ENCODE measurements around the gene MMD. TPM values are rescaled to one million over a fixed set of nuclear protein-coding genes. Genes with fewer than 3 reads are reported as not detected.
"Not testable (repeated sequence)": the region's sequence is repeated elsewhere in the genome, so short reads cannot be mapped to it uniquely, and the experiment has no call there.

MMD gene
- total RNA-seq, 1 donor from 2014 or later, result 45.5 TPM

DNA sequence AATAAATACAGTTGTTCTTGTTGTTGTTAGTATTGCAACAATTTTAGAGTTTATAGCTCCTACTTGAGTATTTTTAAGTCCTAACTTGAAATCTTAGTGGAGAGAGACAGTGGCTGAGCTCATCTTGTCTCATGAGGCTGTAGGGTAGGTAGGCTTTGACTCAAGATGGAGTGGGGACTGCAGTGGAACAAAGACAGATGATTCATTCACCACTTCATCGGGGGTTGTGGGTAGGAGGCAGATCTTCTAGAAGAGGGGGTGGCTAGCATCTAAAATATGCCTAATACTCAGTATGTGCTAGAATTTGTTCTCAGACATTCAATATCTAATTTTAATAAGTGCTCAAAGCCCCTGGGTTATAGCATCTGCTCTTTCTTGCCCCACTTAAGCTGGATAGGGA, 13.1 kb upstream of the MMD start:
- POLR2A ChIA-PET, result interaction anchor here (0.9 kb wide), 1 partner anchor 10 kb away, joined by 4 read pairs; no protein-coding TSS in a partner anchor
- DNase-seq (no peak), ATAC-seq (ENCODE audit: low read depth) (no peak)
- Mint-ChIP-seq H3K27ac (no peak overlapping the region), H3K9me3 (no peaks in the 10 kb centered on the region), H3K4me3 (no peak overlapping the region), H3K36me3 (ENCODE audit: low read depth) (no peaks in the 10 kb centered on the region), H3K4me1 (peaks cover 49% of the 10 kb centered on the region), H3K27me3 (no peaks in the 10 kb centered on the region)
- intact Hi-C loops (cut with micrococcal nuclease), result no loop called here
- CTCF ChIA-PET, result no interaction called here
- TF ChIP-seq CTCF (IDR thresholded peaks at IDR 0.05), result no peak

- Mint-ChIP-seq H3K27ac (no peak overlapping the region), H3K4me3 (no peak overlapping the region), H3K27me3 (no peaks in the 10 kb centered on the region), H3K36me3 (ENCODE audit: low read depth) (no peaks in the 10 kb centered on the region), H3K9me3 (no peaks in the 10 kb centered on the region), H3K4me1 (peaks cover 45% of the 10 kb centered on the region)
- intact Hi-C loops (cut with micrococcal nuclease), result no loop called here
- no peak for DNase-seq
- ChIA-PET POLR2A (interaction anchor here (0.9 to 2.0 kb wide), 4 partner anchors 9 to 13 kb away, joined by 3 to 10 read pairs (median 4); partner anchors contain the start of gene MMD), CTCF (no interaction called here)
- TF ChIP-seq CTCF (IDR thresholded peaks at IDR 0.05), result no peak
- ATAC-seq (ENCODE audit: low read depth), result no peak
Measured at GRCh38 chr17:55433629-55434422, 12.2 kb upstream of the MMD start.

GRCh38 chr17:55433029-55433628, 11.5 kb upstream of the MMD start:
- ChIA-PET POLR2A (interaction anchor here (1.2 to 2.0 kb wide), 4 partner anchors 10 to 14 kb away, joined by 3 to 10 read pairs (median 4); partner anchors contain the start of gene MMD), CTCF (no interaction called here)
- Mint-ChIP-seq H3K4me1 (peaks cover 41% of the 10 kb centered on the region), H3K4me3 (no peak overlapping the region), H3K9me3 (no peaks in the 10 kb centered on the region), H3K36me3 (ENCODE audit: low read depth) (no peaks in the 10 kb centered on the region), H3K27me3 (no peaks in the 10 kb centered on the region), H3K27ac (no peak overlapping the region)
- no peak for TF ChIP-seq CTCF (IDR thresholded peaks at IDR 0.05)
- intact Hi-C loops (cut with micrococcal nuclease), result no loop called here
- DNase-seq, result no peak
- no peak for ATAC-seq (ENCODE audit: low read depth)

DNA sequence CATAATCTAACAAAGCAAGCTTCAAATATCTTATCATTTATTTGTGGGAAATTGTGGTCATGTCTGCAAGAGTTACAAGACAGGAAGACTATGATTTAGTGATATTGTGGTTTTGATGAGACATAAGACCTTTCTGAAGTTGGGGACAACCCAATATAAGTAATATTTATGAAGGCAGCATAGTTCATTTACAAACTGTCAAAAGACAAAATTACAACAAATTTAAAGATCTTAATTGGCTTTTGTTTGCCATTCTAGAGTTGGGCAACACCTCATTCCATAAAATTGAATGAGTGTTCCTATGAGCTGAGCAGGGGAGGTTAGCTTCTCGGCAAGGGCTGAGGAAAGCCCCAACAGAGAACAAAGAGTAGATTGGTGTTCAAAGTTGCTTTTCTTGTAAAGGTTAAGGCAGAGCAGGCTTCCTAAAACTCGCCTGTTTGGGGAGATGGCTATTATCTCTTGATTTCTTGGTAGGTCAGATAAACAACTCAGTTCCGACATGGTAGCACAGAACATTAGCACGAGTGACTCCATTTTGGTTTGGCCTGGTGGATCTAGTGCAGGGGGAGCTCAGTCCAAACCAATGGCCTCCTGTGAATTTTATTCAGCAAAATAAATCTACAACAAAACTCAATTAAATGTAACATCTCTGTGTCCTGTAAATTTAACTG, 10.9 kb upstream of the MMD start:
- intact Hi-C loops (cut with micrococcal nuclease), result no loop called here
- Mint-ChIP-seq H3K4me3 (no peak overlapping the region), H3K9me3 (no peaks in the 10 kb centered on the region), H3K27ac (no peak overlapping the region), H3K27me3 (no peaks in the 10 kb centered on the region), H3K4me1 (peaks cover 35% of the 10 kb centered on the region), H3K36me3 (ENCODE audit: low read depth) (no peaks in the 10 kb centered on the region)
- CTCF ChIA-PET, result no interaction called here
- ATAC-seq (ENCODE audit: low read depth) (no peak), DNase-seq (no peak)
- no peak for TF ChIP-seq CTCF (IDR thresholded peaks at IDR 0.05)
- POLR2A ChIA-PET, result interaction anchor here (0.6 to 2.0 kb wide), 4 partner anchors 9 to 28 kb away, joined by 3 to 10 read pairs (median 4); partner anchors contain the start of gene MMD

DNA sequence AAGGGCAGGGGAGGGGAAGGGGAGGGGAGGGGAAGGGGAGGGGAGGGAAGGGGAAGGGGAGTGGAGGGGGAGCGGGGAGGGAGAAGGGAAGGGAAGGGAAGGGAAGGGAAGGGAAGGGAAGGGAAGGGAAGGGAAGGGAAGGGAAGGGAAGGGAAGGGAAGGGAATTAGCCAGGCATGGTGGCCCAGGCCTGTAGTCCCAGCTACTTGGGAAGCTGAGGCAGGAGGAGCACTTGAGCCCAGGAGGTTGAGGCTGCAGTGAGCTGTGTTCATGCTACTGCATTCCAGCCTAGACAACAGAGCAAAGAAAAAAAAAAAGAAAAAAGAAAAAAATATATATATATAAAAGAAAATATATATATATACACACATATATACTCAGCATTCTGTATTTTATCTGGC, 10.3 kb upstream of the MMD start:
- ATAC-seq (ENCODE audit: low read depth); CTCF ChIA-PET: not testable (repeated sequence)

More for the DNA sequence above, 10.3 kb upstream of the MMD start:
- DNase-seq; H3K9me3 Mint-ChIP-seq; H3K27ac Mint-ChIP-seq; H3K27me3 Mint-ChIP-seq; intact Hi-C loops (cut with micrococcal nuclease); H3K4me3 Mint-ChIP-seq; H3K36me3 Mint-ChIP-seq (ENCODE audit: low read depth): not testable (repeated sequence)
- POLR2A ChIA-PET, result interaction anchor here (0.6 to 2.0 kb wide), 3 partner anchors 11 to 29 kb away, joined by 3 to 10 read pairs (median 4); partner anchors contain the start of gene MMD
- H3K4me1 Mint-ChIP-seq, result peaks cover 29% of the 10 kb centered on the region
